GM18861 (cell line): ENCODE data around the gene MTMR11.
"Not testable (repeated sequence)": the region's sequence is repeated elsewhere in the genome, so short reads cannot be mapped to it uniquely, and the experiment has no call there.

Experiments
- ATAC-seq: cut with Tn5 transposase; IDR thresholded peaks from one replicate; pipeline ENCODE4 v1.9.1; 2021; ENCODE audit not compliant: unreplicated experiment

Gene MTMR11

DNA sequence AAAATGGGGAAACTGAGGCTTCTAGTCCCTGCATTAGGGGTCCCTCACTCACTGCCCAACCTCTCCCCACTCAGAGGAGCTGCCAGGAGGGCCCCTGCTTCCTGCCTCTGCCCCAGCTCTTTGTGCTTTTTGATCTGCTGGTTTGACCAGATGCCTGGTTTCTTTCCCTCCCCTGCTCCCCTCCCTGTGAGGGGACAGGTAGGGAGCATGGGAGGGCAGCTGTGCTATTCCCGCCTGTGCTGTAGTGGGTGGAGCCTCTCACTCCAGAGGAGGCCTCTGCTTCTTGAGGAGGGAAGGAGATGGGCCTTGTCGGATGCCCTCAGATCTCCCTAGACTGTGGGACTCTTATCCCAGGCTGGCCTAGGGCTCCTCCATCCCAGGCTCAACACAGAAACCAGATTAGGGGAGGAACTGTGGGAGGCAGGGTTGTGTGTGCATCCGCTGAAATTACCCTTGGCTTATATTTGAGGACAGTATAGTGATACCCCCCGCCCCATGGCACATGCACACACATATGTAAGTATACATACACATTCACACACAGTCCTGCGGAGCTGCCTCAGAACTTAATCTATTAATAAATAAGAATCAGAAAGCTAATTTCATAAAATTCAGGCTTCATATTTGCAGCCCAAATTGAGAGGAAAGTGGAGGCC is 32.7 kb downstream of the MTMR11 start:
- ATAC-seq = no peak

DNA sequence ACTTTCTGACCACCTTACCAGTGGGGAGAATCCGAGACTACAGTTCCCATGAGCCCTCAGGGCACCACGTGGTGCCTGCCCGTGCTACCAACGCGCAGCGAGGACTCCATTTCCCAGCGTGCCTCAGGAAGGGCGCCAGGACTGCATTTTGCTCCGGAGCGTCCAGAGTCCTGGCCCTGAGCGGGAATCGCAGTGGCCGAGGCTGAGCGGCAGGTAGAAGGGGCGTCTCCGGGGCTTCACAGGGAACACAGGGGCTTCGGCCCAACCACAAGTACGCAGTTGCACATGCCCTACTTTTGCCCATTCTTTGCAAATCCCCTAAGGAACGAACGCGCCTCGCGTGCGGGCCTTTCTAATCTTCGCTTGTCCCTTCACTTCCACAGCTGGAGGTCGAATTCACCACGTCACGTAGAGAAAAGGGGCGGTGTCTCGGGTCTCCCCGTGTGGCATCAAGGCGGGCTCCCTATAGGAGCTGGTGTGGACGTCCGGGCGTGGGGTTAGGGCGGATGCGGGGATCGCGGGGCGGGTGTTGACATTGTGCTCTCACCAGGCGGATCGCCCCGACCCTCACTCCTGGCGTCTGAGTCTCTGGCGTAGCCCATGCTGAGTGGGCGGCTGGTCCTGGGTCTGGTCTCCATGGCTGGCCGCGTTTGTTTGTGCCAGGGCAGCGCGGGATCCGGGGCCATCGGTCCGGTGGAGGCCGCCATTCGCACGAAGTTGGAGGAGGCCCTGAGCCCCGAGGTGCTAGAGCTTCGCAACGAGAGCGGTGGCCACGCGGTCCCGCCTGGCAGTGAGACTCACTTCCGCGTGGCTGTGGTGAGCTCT is 37.0 kb downstream of the MTMR11 start, which contains the start of gene BOLA1:
BOLA1 (plus strand) TSS at position 109 of the 825 bp plus-strand sequence; CDS start at position 601, 492 bp downstream.
- peak; percentile 93 for ATAC-seq

DNA sequence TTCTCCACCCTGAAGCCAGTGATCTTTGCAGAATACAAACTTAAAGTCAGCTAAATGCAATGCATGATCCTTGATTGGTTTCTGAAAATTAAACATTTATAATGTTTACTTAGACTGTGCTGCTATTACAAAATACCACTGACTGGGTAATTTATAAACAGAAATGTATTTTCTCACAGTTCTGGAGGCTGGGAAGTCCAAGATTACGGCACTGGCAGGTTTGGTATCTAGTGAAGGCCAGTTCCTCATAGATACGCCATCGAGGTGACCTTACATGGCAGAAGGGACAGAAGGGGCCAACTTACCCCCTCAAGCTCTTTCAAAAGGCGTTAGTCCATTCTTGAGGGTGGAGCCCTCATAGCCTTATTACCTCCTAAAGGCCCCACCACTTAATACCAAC is 40.1 kb downstream of the MTMR11 start:
- no peak for ATAC-seq

DNA sequence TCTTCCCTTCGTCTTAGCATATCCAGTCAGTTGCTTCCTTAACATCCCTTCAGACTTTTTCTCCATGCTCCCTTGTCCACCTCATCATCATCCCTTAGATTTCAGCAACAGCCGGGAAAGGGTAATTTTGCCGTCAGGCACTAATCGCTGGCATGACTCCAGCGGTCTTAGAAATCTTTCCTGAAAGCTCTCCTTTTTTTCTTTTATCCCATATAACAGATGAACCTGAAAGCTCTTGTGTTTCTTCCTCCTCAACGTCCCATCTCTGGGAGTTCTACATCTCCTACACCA is 47.7 kb downstream of the MTMR11 start:
- ATAC-seq = no peak

DNA sequence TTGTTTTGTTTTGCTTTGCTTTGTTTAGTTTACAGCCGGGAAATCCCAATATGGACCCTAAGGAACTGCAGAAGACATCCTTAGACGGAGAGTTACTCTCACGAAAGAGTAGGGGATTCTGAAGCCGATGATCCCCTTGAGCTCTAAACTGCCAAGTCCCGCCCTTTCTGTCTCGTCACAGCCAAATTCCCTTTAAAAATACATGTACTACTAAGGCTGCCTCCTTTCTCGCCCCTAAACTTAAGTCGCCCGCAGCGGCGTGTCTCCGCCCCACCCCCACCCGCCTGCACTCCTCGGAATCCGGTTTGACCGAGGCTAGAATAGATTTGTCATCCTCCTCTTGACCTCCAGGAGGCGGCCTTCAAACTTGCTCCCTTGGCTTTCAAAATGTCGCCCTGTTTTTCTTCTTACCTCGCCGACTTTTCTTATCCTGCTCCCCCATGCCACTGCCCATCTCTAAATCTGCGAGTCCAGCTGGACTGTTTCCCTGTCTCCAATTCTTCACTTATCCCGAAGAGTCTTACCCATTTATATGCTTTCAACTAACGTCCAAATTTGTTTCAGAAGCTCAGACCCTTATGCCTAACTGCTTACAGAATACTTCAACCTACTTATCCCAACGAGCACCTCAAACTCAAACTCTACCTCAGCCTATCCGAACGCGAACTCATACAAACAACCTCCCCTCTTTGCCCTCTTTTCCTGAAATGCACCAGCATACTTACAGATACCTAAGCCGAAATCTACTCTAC is 48.3 kb downstream of the MTMR11 start:
- ATAC-seq = no peak

DNA sequence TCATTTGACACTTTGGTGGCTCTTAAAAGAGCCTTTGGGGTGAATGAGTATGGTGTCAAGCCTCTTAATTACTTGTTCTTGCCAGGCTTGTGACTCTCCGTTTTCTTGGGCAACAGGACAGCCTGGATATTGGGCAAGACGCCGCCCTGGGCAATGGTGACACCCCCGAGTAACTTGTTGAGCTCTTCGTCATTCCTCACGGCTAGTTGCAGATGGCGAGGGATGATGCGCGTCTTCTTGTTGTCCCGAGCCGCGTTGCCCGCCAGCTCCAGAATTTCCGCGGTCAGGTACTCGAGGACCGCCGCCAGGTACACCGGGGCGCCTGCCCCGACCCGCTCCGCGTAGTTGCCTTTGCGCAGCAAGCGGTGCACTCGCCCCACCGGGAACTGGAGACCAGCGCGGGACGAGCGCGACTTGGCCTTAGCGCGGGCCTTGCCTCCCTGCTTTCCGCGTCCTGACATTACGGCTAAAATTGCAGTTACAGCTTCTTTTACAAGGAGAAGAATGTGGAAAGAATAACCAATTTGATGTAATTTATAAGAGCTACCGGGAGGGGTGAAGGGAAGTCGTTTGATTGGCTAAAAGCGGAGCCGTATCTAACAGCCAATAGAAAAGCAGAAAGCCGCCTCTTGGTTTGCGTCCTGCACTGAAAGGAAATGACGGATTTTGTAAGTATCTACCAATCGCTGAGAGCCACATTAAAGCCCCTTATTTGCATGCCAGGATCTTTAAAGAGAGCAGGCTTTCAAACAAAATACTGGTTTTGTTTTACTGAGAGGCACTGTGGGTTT is 49.0 kb downstream of the MTMR11 start:
- ATAC-seq = peak; percentile 33

DNA sequence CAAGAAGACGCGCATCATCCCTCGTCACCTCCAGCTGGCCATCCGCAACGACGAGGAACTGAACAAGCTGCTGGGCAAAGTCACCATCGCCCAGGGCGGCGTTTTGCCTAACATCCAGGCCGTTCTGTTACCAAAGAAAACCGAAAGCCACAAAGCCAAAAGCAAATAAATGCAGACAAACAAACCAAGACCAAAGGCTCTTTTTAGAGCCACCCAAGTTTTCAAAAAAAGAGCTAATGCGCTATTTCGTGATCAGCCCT is 49.6 kb downstream of the MTMR11 start:
- not testable (repeated sequence) for ATAC-seq

DNA sequence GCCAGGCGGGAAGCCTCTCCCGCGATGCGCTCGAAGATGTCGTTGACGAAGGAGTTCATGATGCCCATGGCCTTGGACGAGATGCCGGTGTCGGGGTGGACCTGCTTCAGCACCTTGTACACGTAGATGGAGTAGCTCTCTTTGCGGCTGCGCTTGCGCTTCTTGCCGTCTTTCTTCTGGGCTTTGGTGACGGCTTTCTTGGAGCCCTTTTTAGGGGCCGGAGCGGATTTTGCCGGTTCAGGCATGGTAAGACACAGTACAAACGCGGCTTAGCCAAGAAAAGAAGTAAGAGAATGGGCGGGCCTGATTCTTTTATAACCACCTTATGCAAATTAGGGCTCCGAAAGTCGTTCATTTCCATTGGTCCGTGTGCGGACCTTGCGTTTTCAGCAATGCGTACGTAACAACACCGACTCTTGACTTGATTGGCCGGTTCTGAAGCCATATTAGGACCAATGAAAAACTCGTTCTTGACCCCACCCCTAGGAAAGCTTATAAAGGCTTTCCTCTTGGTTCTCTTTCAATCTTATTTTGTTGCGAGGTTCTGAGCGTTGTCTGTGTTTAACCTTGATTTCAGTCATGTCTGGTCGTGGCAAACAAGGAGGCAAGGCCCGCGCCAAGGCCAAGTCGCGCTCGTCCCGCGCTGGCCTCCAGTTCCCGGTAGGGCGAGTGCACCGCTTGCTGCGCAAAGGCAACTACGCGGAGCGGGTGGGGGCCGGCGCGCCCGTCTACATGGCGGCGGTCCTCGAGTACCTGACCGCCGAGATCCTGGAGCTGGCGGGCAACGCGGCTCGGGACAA is 50.1 kb downstream of the MTMR11 start:
- peak; percentile 55 for ATAC-seq

DNA sequence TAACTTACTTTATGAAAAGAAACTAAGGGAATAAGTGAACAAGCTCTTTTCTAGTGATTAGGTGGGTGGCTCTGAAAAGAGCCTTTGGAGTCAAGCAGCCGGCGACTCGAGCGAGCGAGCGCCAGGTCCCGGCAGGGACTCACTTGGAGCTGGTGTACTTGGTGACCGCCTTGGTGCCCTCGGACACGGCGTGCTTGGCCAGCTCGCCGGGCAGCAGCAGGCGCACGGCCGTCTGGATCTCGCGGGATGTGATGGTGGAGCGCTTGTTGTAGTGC is 50.6 kb downstream of the MTMR11 start:
- ATAC-seq = not testable (repeated sequence)

DNA sequence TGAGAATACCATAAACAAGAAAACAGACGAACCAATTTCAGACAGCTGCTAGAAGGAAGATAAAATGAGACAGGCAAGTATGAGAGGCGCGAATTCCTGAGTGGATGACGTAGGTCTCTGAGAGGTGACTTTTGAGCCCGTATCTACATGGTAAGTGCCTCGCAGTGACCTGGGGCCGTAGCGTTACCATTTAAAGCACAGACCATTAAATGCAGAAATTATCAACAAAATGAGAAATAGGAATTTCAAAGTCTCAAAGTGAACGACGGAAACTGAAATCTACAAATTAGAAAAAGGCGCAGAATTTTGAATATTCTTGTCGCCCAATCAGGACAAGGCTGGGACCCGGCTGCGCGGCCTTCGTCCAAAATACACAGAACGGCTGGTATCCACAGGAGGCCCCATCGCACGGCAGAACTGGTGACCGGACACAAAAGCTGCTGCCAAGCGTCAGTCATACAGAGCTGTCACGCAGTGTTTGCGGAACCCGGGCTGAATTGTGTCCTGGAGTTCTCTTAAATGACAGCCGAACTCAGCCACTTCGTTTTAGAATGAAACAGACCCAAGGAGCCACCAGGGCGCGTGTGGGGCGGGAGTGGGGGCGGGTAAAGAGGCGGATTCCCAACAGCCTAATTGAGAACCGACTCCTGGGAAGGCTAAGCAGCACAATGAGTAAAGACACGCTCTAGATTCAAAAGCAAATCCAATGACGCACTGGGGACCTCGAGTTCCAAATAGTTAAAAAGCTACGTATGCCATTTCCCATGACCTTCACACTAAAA is 51.1 kb downstream of the MTMR11 start:
- ATAC-seq = no peak

DNA sequence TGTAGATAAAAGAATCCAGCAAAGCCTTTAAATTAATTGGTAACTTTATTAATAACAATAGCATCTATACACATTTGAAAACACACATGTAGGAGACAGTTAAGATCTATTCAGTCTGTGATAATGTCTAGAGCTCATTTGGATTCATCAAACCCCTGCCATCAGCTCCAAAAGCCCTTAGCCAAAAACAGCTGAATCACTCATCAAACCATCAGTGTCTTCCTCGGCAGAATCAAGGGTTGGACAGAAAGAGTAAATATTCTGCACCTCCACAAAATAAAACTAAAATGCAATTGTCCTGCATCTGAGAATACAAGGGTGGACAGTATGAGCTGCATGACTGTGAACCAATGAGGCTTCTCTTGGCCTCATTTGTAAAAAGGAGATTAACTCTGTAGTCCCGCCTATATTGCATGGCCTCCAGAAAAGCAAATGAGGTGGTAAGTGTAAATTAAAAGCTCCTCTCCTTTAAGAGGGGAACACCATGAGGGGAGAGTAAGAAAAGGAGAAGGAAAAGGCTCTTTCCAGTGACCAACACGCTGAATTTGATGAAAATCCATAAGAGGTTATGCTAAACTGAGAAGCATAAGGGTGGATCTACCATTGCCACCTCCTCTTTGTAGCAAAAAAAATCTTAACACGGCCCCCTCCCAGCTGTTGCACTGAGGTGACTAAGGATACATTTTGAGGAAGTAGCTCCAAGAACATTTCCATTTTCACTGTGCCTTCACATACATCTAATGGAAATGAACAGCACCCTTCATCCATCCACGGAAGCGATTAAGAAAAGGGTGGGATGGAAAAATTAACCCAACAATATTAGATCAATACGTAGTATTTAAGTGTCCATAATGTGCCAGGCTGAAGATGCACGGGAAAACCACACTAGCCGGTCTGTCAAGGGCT is 52.0 kb downstream of the MTMR11 start:
- ATAC-seq = no peak

DNA sequence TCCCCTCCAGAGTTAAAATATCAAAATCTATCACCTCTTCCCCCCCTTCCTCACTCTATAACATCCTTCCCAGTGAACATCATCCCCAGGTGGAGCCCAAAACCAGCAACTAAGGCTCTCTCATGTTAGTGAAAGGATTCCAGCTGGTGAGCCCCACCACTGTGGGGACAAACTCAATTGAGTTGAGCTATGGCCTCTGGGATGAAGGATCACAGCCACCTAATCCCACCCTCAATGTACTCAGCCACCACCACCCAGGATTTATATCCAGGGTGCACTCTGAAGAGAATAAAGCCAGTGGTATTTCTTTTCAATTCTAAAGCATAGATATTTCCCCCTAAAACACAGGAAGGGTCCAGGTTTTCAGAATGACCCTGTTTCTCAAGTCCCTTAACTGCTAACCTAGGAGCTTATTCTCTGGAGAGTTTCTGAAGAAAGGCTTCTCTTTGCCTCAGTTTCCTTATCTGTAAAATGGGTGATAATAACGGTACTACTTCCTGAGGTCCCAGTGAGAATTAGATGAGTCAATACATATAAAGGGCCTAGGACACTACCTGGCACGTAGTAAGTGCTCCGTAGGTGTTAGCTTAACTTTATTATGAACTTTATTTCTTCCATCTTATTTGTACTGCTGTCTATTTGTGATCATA is 53.0 kb downstream of the MTMR11 start:
- ATAC-seq = no peak

DNA sequence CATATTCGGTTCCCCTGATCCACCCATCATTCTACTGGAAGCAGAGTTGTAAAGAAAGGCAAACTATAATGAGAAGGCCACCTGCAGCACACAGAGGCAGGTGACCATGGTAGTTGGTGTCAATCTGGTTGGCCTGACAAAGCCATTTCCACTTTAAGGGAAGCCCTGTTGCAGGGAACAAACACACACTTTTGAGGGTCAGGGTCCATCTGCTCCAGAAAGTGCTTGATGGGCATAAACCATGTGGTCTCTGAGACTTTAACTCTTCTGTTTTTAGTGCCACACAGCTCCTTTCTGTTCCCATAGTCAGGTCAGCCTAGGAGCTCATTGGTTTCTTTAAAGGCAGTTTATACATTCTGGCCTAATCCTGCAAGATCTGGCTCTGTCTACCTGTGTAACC is 54.8 kb downstream of the MTMR11 start:
- ATAC-seq = no peak

DNA sequence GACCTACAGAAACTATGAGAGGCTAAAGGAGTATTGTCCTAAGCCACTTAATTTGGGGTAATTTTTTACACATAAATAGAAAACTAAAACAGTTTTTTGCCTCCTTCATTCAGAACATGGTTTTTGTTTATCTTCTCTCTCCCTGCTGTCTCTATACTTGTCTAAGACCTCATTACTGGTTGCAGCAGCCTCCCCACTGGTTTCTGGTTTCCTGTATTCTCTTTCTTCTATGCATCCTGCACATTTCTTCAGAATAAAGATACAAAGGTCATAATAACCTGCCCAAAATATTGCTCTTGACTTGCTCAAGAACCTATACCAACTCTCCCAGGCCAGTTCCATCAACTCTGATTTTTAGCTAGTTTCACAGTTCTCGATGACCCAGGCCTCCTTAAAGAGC is 57.1 kb downstream of the MTMR11 start:
- no peak for ATAC-seq
